K562 (cell line): ENCODE data around the gene CD6. TPM values are rescaled to one million over a fixed set of nuclear protein-coding genes. Genes with fewer than 3 reads are reported as not detected.

Source experiments
- ATAC-seq: fragments of 200-7000 bp; cut with Tn5 transposase; 3 replicates; pipeline ENCODE4 v1.9.1; 2020; ENCODE audit warnings: moderate library complexity
- BruUV-seq: library from RNA; stranded (reverse); fragments of 400-500 nt; replicated peaks from 2 replicates; lab custom pipeline; 2021; lab: Mats Ljungman, UMichigan
- CTCF ChIA-PET: fragments of 300-600 bp; formaldehyde crosslinking; extraction: SDS; loops from one replicate; lab custom pipeline; 2021; ENCODE audit warnings: low intra/inter-chr PET ratio; lab: Yijun Ruan, JAX
- POLR2A ChIA-PET: fragments of 300-600, 350-650 bp; sonication (Branson Sonifier 250); formaldehyde crosslinking; extraction: SDS; loops from one replicate; lab custom pipeline; 2021; ENCODE audit warnings: antibody characterized with exemption, inconsistent platforms; lab: Yijun Ruan, JAX
- DNase-seq, 4 experiments: peaks; one replicate each; pipeline versions ENCODE4 v3.0.0 to v3.0.0-alpha.2; 2011 to 2018; ENCODE audit warnings: low spot score in 3 of 4, mixed read lengths in 3 of 4; ENCODE audit errors: extremely low read depth in 1 of 4
- FAIRE-seq: peaks from 2 replicates; lab custom pipeline; 2011; peaks lifted over from hg19 to GRCh38; lab: Jason Lieb, UNC
- H2AFZ ChIP-seq: 2 replicates; pipeline ENCODE4 v1.6.0; 2011; ENCODE audit warnings: low read depth, low read length, control low read depth, inconsistent platforms
- H3K27ac ChIP-seq: fragments of 200-600 bp; 3 replicates; pipeline ENCODE4 v1.8.0; 2011; ENCODE audit warnings: low read depth, mild to moderate bottlenecking, control low read depth, inconsistent platforms, low read length, moderate library complexity, mixed read lengths; ENCODE audit errors: extremely low read depth
- H3K27me3 ChIP-seq, 2 experiments: fragments of 300-600 bp in 1 of 2; 2 replicates in 1 of 2; 3 replicates in 1 of 2; pipeline versions ENCODE4 v1.6.0 to v1.8.0; 2011; ENCODE audit warnings: inconsistent platforms in 2 of 2, low read length in 2 of 2, mild to moderate bottlenecking in 1 of 2, mixed read lengths in 1 of 2, moderate library complexity in 1 of 2; ENCODE audit not compliant: control insufficient read depth in 2 of 2, insufficient read depth in 2 of 2
- H3K36me3 ChIP-seq: fragments of 300-600 bp; 3 replicates; pipeline ENCODE4 v1.8.0; 2011; ENCODE audit warnings: mild to moderate bottlenecking, low read length, inconsistent platforms; ENCODE audit not compliant: control insufficient read depth, insufficient read depth
- H3K4me1 ChIP-seq, 2 experiments: fragments of 200-600 bp in 1 of 2; replicated peaks in 1 of 2; 2 replicates in 1 of 2; 3 replicates in 1 of 2; pipeline versions ENCODE4 v1.5.1 to v1.8.0; 2011; ENCODE audit warnings: inconsistent platforms in 2 of 2, low read length in 2 of 2, mild to moderate bottlenecking in 1 of 2, mixed read lengths in 1 of 2, moderate library complexity in 1 of 2; ENCODE audit not compliant: control insufficient read depth in 2 of 2, insufficient read depth in 2 of 2
- H3K4me2 ChIP-seq: 2 replicates; pipeline ENCODE4 v1.6.1; 2011; ENCODE audit warnings: low read length, control low read depth, inconsistent platforms, mixed read lengths; ENCODE audit not compliant: insufficient read depth
- H3K4me3 ChIP-seq: fragments of 200-600 bp; sonication (generic), shearing (Covaris generic); 2 replicates; pipeline ENCODE4 v1.5.1; 2016; ENCODE audit warnings: control low read depth, inconsistent platforms
- H3K79me2 ChIP-seq: fragments of 200-600 bp; 3 replicates; pipeline ENCODE4 v1.8.0; 2011; ENCODE audit warnings: low read length, inconsistent platforms; ENCODE audit not compliant: control insufficient read depth, insufficient read depth
- H3K9ac ChIP-seq, 2 experiments: 2 replicates each; pipeline versions ENCODE4 v1.6.0 to v1.6.1; 2011; ENCODE audit warnings: low read depth in 2 of 2, low read length in 2 of 2, control low read depth in 1 of 2, inconsistent platforms in 1 of 2, mild to moderate bottlenecking in 1 of 2, mixed read lengths in 1 of 2; ENCODE audit not compliant: insufficient read depth in 1 of 2
- H3K9me1 ChIP-seq: one replicate; pipeline ENCODE4 v1.6.0; 2011; ENCODE audit warnings: inconsistent platforms, mild to moderate bottlenecking, low read length, moderate library complexity; ENCODE audit not compliant: control insufficient read depth, insufficient read depth
- H3K9me3 ChIP-seq: replicated peaks from 2 replicates; pipeline ENCODE4 v1.5.1; 2011; ENCODE audit warnings: low read depth, low read length, inconsistent platforms; ENCODE audit not compliant: control insufficient read depth, insufficient read depth
- H4K20me1 ChIP-seq: replicated peaks from 2 replicates; pipeline ENCODE4 v1.6.1; 2011; ENCODE audit warnings: low read length, inconsistent platforms, mixed read lengths; ENCODE audit not compliant: control insufficient read depth, insufficient read depth
- CREB5 ChIP-seq: fragments of 250-450 bp; sonication (Bioruptor Pico); IDR thresholded peaks from 2 replicates; pipeline ENCODE4 v1.5.0; 2020; ENCODE audit warnings: mild to moderate bottlenecking
- ETS2 ChIP-seq: IDR thresholded peaks from 2 replicates; pipeline ENCODE4 v1.6.1; 2016; ENCODE audit warnings: borderline replicate concordance, missing genetic modification characterization, mild to moderate bottlenecking, moderate library complexity, missing compliant biosample characterization; ENCODE audit not compliant: poor library complexity, severe bottlenecking
- HMGXB4 ChIP-seq: sonication (generic); formaldehyde crosslinking; IDR thresholded peaks from 2 replicates; pipeline ENCODE4 v1.8.1; 2023; ENCODE audit warnings: mild to moderate bottlenecking, missing genetic modification reagents
- MAX ChIP-seq: sonication (generic); formaldehyde crosslinking; IDR thresholded peaks from 2 replicates; pipeline ENCODE4 v1.9.0; 2022; ENCODE audit warnings: mild to moderate bottlenecking, missing genetic modification reagents
- MITF ChIP-seq: IDR thresholded peaks from 2 replicates; pipeline ENCODE4 v1.6.1; 2014; ENCODE audit warnings: antibody characterized with exemption
- NFIC ChIP-seq: fragments of 450-650 bp; IDR thresholded peaks from 2 replicates; pipeline ENCODE4 v1.6.1; 2017; ENCODE audit warnings: mild to moderate bottlenecking, inconsistent platforms
- PRPF4 ChIP-seq: fragments of 200-400 bp; formaldehyde crosslinking; IDR thresholded peaks from one replicate; pipeline ENCODE4 v1.6.1; 2017; ENCODE audit warnings: low read length, low read depth, mild to moderate bottlenecking; ENCODE audit not compliant: insufficient read depth, poor library complexity, severe bottlenecking
- RBBP5 ChIP-seq: fragments of 200-600 bp; sonication (generic); IDR thresholded peaks from 2 replicates; pipeline ENCODE4 v1.6.1; 2012; ENCODE audit warnings: borderline replicate concordance, mild to moderate bottlenecking, low read length, control low read depth, inconsistent platforms; ENCODE audit not compliant: insufficient read depth, poor library complexity, severe bottlenecking
- ZNF780A ChIP-seq: fragments of 250-450 bp; sonication (Bioruptor Pico); IDR thresholded peaks from 2 replicates; pipeline ENCODE4 v1.5.0; 2021; ENCODE audit warnings: mild to moderate bottlenecking
- WGBS: fragments of 100-300 bp; shearing (Covaris generic); methylation state at CpG from one replicate; pipeline ENCODE4 v1.1.6; 2016; ENCODE audit warnings: low coverage, mixed read lengths; ENCODE audit not compliant: insufficient coverage; ENCODE audit errors: missing lambda C conversion rate; 5-methylcytosine and 5-hydroxymethylcytosine counted together
- in situ Hi-C: fragments of 300-500 bp; cut with MboI; formaldehyde crosslinking; loops from 4 replicates; pipeline ENCODE4 v1.15.0; 2018; ENCODE audit warnings: inconsistent platforms, mixed read lengths
- intact Hi-C: fragments of 100-400 bp; cut with micrococcal nuclease; formaldehyde crosslinking; loops from 2 replicates; pipeline ENCODE4 v1.14.2; 2022
- polyA plus RNA-seq, 8 experiments: library from polyadenylated mRNA; depleted of rRNA in 4 of 8; stranded (reverse) in 5 of 8; unstranded in 3 of 8; fragments of >200 nt; fragmentation: Nextera tagmentation in 2 of 8; fragmentation: Illumina TruSeq in 1 of 8; extraction: Ambion mirVana in 2 of 8; extraction: Trizol in 1 of 8; gene quantifications; 2 replicates each; pipeline versions ENCODE4 v1.2.1 to v1.2.3, GENCODE V29; 2011 to 2014; ENCODE audit warnings: inconsistent platforms in 1 of 8, missing spikeins in 1 of 8
- total RNA-seq, 7 experiments: library from RNA; depleted of rRNA in 6 of 7; stranded (reverse); fragments of >200 nt in 6 of 7; fragmentation: Illumina TruSeq in 2 of 7; extraction: Trizol in 2 of 7; gene quantifications; 2 replicates each; pipeline versions ENCODE4 v1.2.1 to v1.2.3, GENCODE V29; 2011 to 2021; ENCODE audit warnings: low replicate concordance in 1 of 7

The CD6 gene
- total and polyA plus RNA-seq, 9 of the 15 experiments (the other 6 are each of a cell fraction or from before 2014, with no cell fraction given), result 0.84 TPM; not detected in 8

- TF ChIP-seq RBBP5 (no peak), MITF (no peak)
- TF ChIP-seq, all 486 proteins: peak for 0
Measured at GRCh38 chr11:60938500-60938899, 33.0 kb upstream of the CD6 start (continued).

GRCh38 chr11:60939301-60939700 lies 32.2 kb upstream of the CD6 start:
- Histone ChIP-seq H3K36me3 (no peaks in the 10 kb centered on the region), H3K4me1 (peaks cover 0 to 11% of the 10 kb centered on the region in 2 experiments; a peak in 1 of 5 replicates), H3K27me3 (peaks cover 59 to 87% of the 10 kb centered on the region in 2 experiments), H3K4me3 (no peak overlapping the region), H3K79me2 (no peaks in the 10 kb centered on the region), H3K4me2 (no peak overlapping the region), H3K9ac (no peak overlapping the region), H4K20me1 (peaks cover 16% of the 10 kb centered on the region), H3K9me3 (no peaks in the 10 kb centered on the region), H3K9me1 (no peaks in the 10 kb centered on the region), H2AFZ (no peak overlapping the region), H3K27ac (no peak overlapping the region)
- DNase-seq (no peak), ATAC-seq (no peak), FAIRE-seq (no peak)
- POLR2A ChIA-PET, result interaction anchor here (1.4 to 1.6 kb wide), 2 partner anchors 11 to 15 kb away, joined by 4 to 6 read pairs; no protein-coding TSS in a partner anchor
- in situ Hi-C loops, result no loop called here
- 1% methylated on average over 7 of the region's 7 CpGs for WGBS
- no peak for TF ChIP-seq CREB5
- TF ChIP-seq NFIC, result no peak
- TF ChIP-seq MAX (CRISPR knock-in tag), result no peak
- no peak for TF ChIP-seq ZNF780A (CRISPR knock-in tag)
- no peak for TF ChIP-seq PRPF4
- no peak for TF ChIP-seq HMGXB4 (CRISPR knock-in tag)
- TF ChIP-seq ETS2 (tag), result no peak
- CTCF ChIA-PET, result interaction anchor here (0.6 kb wide), 1 partner anchor 11 kb away, joined by 3 read pairs; no protein-coding TSS in a partner anchor
- intact Hi-C loops, result no loop called here
- no TSS peak for BruUV-seq
